HepG2 (cell line): ENCODE results near the gene TRIM28. TPM values are rescaled to one million over a fixed set of nuclear protein-coding genes. Genes with fewer than 3 reads are reported as not detected.

ENCODE experiments used
- ATF7-NPFF ChIP-seq: sonication (generic); formaldehyde crosslinking; IDR thresholded peaks from 2 replicates; pipeline ENCODE4 v1.8.1; 2023; ENCODE audit warnings: mild to moderate bottlenecking, low read depth, missing genetic modification reagents, moderate library complexity
- BORCS8-MEF2B ChIP-seq: sonication (generic); formaldehyde crosslinking; IDR thresholded peaks from 2 replicates; pipeline ENCODE4 v1.8.0; 2022; ENCODE audit warnings: mild to moderate bottlenecking, missing genetic modification reagents
- HMGXB3 ChIP-seq: sonication (generic); formaldehyde crosslinking; IDR thresholded peaks from 2 replicates; pipeline ENCODE4 v1.4.0; 2020; ENCODE audit warnings: missing genetic modification reagents, borderline replicate concordance
- HNF1B ChIP-seq: sonication (generic); formaldehyde crosslinking; IDR thresholded peaks from 2 replicates; pipeline ENCODE4 v1.5.1; 2020; ENCODE audit warnings: mild to moderate bottlenecking, moderate library complexity, missing genetic modification reagents
- KLF16 ChIP-seq, 2 experiments: sonication (generic) in 1 of 2; formaldehyde crosslinking in 1 of 2; IDR thresholded peaks; 2 replicates each; pipeline versions ENCODE4 v1.6.1 to v1.8.0; 2016 to 2023; ENCODE audit warnings: missing genetic modification reagents in 2 of 2, missing compliant biosample characterization in 1 of 2
- PBX2 ChIP-seq: IDR thresholded peaks from 2 replicates; pipeline ENCODE4 v1.6.1; 2016; ENCODE audit warnings: control low read depth
- RORA ChIP-seq: sonication (generic); formaldehyde crosslinking; IDR thresholded peaks from 2 replicates; pipeline ENCODE4 v1.5.0; 2020; ENCODE audit warnings: mild to moderate bottlenecking, missing genetic modification reagents, moderate library complexity
- SNRNP70 ChIP-seq: fragments of 200-400 bp; formaldehyde crosslinking; IDR thresholded peaks from 2 replicates; pipeline ENCODE4 v1.6.1; 2017; ENCODE audit warnings: mild to moderate bottlenecking, low read depth, low read length, moderate library complexity
- SSRP1 ChIP-seq: IDR thresholded peaks from 2 replicates; pipeline ENCODE4 v1.6.1; 2016; ENCODE audit warnings: control low read depth
- STAG1 ChIP-seq: sonication (generic); formaldehyde crosslinking; IDR thresholded peaks from 2 replicates; pipeline ENCODE4 v1.4.0; 2020; ENCODE audit warnings: missing genetic modification reagents
- TARDBP ChIP-seq: sonication (generic); formaldehyde crosslinking; IDR thresholded peaks from 2 replicates; pipeline ENCODE4 v1.8.0; 2022; ENCODE audit warnings: mild to moderate bottlenecking, missing genetic modification reagents
- ZBTB1 ChIP-seq: sonication (generic); formaldehyde crosslinking; IDR thresholded peaks from 2 replicates; pipeline ENCODE4 v1.4.0; 2020; ENCODE audit warnings: missing genetic modification reagents, borderline replicate concordance
- ZBTB3 ChIP-seq: sonication (generic); formaldehyde crosslinking; IDR thresholded peaks from 2 replicates; pipeline ENCODE4 v1.4.0; 2020; ENCODE audit warnings: low read depth, mild to moderate bottlenecking, moderate library complexity, missing genetic modification reagents, borderline replicate concordance
- ZBTB42 ChIP-seq: sonication (generic); formaldehyde crosslinking; IDR thresholded peaks from 2 replicates; pipeline ENCODE4 v1.5.0; 2020; ENCODE audit warnings: mild to moderate bottlenecking, missing genetic modification reagents
- ZFAT ChIP-seq: sonication (generic); formaldehyde crosslinking; conservative IDR thresholded peaks from 2 replicates; pipeline ENCODE4 v1.8.1; 2023; ENCODE audit warnings: missing genetic modification reagents, inconsistent platforms
- ZMAT5 ChIP-seq: sonication (generic); formaldehyde crosslinking; IDR thresholded peaks from 2 replicates; pipeline ENCODE4 v1.5.0; 2020; ENCODE audit warnings: mild to moderate bottlenecking, low read depth, missing genetic modification reagents, borderline replicate concordance
- ZMYM2 ChIP-seq: sonication (generic); formaldehyde crosslinking; IDR thresholded peaks from 2 replicates; pipeline ENCODE4 v1.8.0; 2022; ENCODE audit warnings: mild to moderate bottlenecking, missing genetic modification reagents
- ZNF354B ChIP-seq: sonication (generic); formaldehyde crosslinking; IDR thresholded peaks from 2 replicates; pipeline ENCODE4 v1.8.0; 2022; ENCODE audit warnings: mild to moderate bottlenecking, missing genetic modification reagents
- ZNF446 ChIP-seq: sonication (generic); formaldehyde crosslinking; IDR thresholded peaks from 2 replicates; pipeline ENCODE4 v1.5.0; 2020; ENCODE audit warnings: mild to moderate bottlenecking, missing genetic modification reagents
- ZNF616 ChIP-seq: sonication (generic); formaldehyde crosslinking; IDR thresholded peaks from 2 replicates; pipeline ENCODE4 v1.5.0; 2020; ENCODE audit warnings: low read depth, mild to moderate bottlenecking, missing genetic modification reagents
- ZNF672 ChIP-seq: sonication (generic); formaldehyde crosslinking; IDR thresholded peaks from 2 replicates; pipeline ENCODE4 v1.8.1; 2022; ENCODE audit warnings: missing genetic modification reagents
- ZSCAN25 ChIP-seq: sonication (generic); formaldehyde crosslinking; IDR thresholded peaks from 2 replicates; pipeline ENCODE4 v1.8.0; 2022; ENCODE audit warnings: mild to moderate bottlenecking, missing genetic modification reagents
- polyA plus RNA-seq, 8 experiments: library from polyadenylated mRNA; depleted of rRNA in 3 of 8; stranded (reverse) in 7 of 8; unstranded in 1 of 8; fragments of >200 nt; fragmentation: Illumina TruSeq in 4 of 8; extraction: Trizol in 4 of 8; gene quantifications; 2 replicates each; pipeline versions ENCODE4 v1.2.1 to v1.2.3, GENCODE V29; 2011 to 2016; ENCODE audit warnings: low read depth in 4 of 8, missing spikeins in 1 of 8, mixed read lengths in 1 of 8; ENCODE audit not compliant: insufficient read depth in 1 of 8
- total RNA-seq, 5 experiments: library from RNA; depleted of rRNA; stranded (reverse); fragments of >200 nt; fragmentation: Illumina TruSeq; extraction: Trizol; gene quantifications; 2 replicates each; pipeline ENCODE4 v1.2.3, GENCODE V29; 2016; ENCODE audit warnings: low read depth in 1 of 5

Gene TRIM28
- total and polyA plus RNA-seq, 2 of the 13 experiments (the other 11 are each of a cell fraction or from before 2014, with no cell fraction given) = 361 to 439 TPM

- TF ChIP-seq ZFAT (no peak), STAG1 (CRISPR knock-in tag) (peak; percentile 78), HMGXB3 (CRISPR knock-in tag) (peak; percentile 94), ZMAT5 (CRISPR knock-in tag) (no peak), ZNF354B (no peak; the same call in 1 of the 2 replicates), ZBTB42 (CRISPR knock-in tag) (peak; percentile 58; the same call in 1 of the 2 replicates), ZBTB1 (CRISPR knock-in tag) (peak; percentile 48; the same call in 1 of the 2 replicates), HNF1B (CRISPR knock-in tag) (peak; percentile 98), KLF16 (CRISPR knock-in tag; IDR thresholded peaks at IDR 0.05) (peak in 1 of 2 experiments; percentile 97; a peak in 1 of 4 replicates), BORCS8-MEF2B (CRISPR knock-in tag) (peak; percentile 75), ZSCAN25 (CRISPR knock-in tag) (peak; percentile 69), ZNF616 (CRISPR knock-in tag) (peak; percentile 65), SSRP1 (CRISPR knock-in tag) (0 out of 2 replicates have a peak, but pooled peaks have one; percentile 92), ATF7-NPFF (CRISPR knock-in tag) (peak; percentile 96), TARDBP (CRISPR knock-in tag) (peak; percentile 96), SNRNP70 (no peak), RORA (CRISPR knock-in tag) (no peak), ZNF446 (CRISPR knock-in tag) (0 out of 2 replicates have a peak, but pooled peaks have one; percentile 41), ZNF672 (CRISPR knock-in tag) (peak; percentile 100), ZBTB3 (peak; percentile 95), PBX2 (CRISPR knock-in tag) (peak; percentile 31; the same call in 1 of the 2 replicates), ZMYM2 (CRISPR knock-in tag) (0 out of 2 replicates have a peak, but pooled peaks have one; percentile 19)
Measured at GRCh38 chr19:58519355-58520256, 24.3 kb upstream of the TRIM28 start, which contains the start of gene ZBTB45 (continued).
